GM10847 (cell line): ENCODE results near the gene NGEF.

Experiments
- POLR2A ChIP-seq: IDR thresholded peaks from 2 replicates; pipeline ENCODE4 v1.6.1; 2011; ENCODE audit not compliant: insufficient read length; ENCODE audit errors: extremely low read depth

The NGEF gene

GRCh38 chr2:232897598-232898408, 115.3 kb downstream of the NGEF start:
- TF ChIP-seq POLR2A, result no peak

- TF ChIP-seq POLR2A, result no peak
Measured at GRCh38 chr2:232896720-232897597, 116.1 kb downstream of the NGEF start.

- TF ChIP-seq POLR2A, result no peak
Measured at GRCh38 chr2:232896111-232896510, 116.9 kb downstream of the NGEF start.

- no peak for TF ChIP-seq POLR2A
Measured at GRCh38 chr2:232894746-232895145, 118.3 kb downstream of the NGEF start.

- TF ChIP-seq POLR2A, result no peak
Measured at GRCh38 chr2:232894251-232894650, 118.8 kb downstream of the NGEF start.

GRCh38 chr2:232893834-232894233, 119.2 kb downstream of the NGEF start:
- no peak for TF ChIP-seq POLR2A

- TF ChIP-seq POLR2A, result no peak
Measured at GRCh38 chr2:232892843-232893242, 120.2 kb downstream of the NGEF start.

GRCh38 chr2:232892221-232892620, 120.8 kb downstream of the NGEF start:
- TF ChIP-seq POLR2A, result no peak

GRCh38 chr2:232891621-232892071, 121.4 kb downstream of the NGEF start:
- no peak for TF ChIP-seq POLR2A

- TF ChIP-seq POLR2A, result no peak
Measured at GRCh38 chr2:232890896-232891601, 122.0 kb downstream of the NGEF start.

- TF ChIP-seq POLR2A, result no peak
Measured at GRCh38 chr2:232890536-232890895, 122.5 kb downstream of the NGEF start.

GRCh38 chr2:232889876-232890401, 123.1 kb downstream of the NGEF start:
- TF ChIP-seq POLR2A, result no peak

GRCh38 chr2:232888839-232889529, 124.1 kb downstream of the NGEF start:
- TF ChIP-seq POLR2A, result no peak

- no peak for TF ChIP-seq POLR2A
Measured at GRCh38 chr2:232888099-232888836, 124.8 kb downstream of the NGEF start.

GRCh38 chr2:232887171-232887850, 125.7 kb downstream of the NGEF start:
- no peak for TF ChIP-seq POLR2A
